DOHH2 (cell line): Measurements from ENCODE around the gene CREB1.
"Not testable (repeated sequence)": the region's sequence is repeated elsewhere in the genome, so short reads cannot be mapped to it uniquely, and the experiment has no call there.

Source experiments
- H3F3A ChIP-seq: fragments of 200-600 bp; sonication (generic), shearing (Covaris generic); 2 replicates; pipeline ENCODE4 v1.6.0; 2016; ENCODE audit warnings: antibody characterized with exemption, mild to moderate bottlenecking; ENCODE audit not compliant: control insufficient read depth, insufficient read depth
- H3K27ac ChIP-seq: fragments of 200-600 bp; sonication (generic); 2 replicates; pipeline ENCODE4 v1.5.1; 2014; ENCODE audit warnings: low read depth, mild to moderate bottlenecking, low read length, moderate library complexity
- H3K27me3 ChIP-seq: fragments of 200-600 bp; sonication (generic); 2 replicates; pipeline ENCODE4 v1.6.1; 2014; ENCODE audit warnings: mild to moderate bottlenecking, low read length, mixed read lengths; ENCODE audit not compliant: control insufficient read depth
- H3K36me3 ChIP-seq: fragments of 200-600 bp; sonication (generic); 2 replicates; pipeline ENCODE4 v1.6.1; 2014; ENCODE audit warnings: mild to moderate bottlenecking, low read length, moderate library complexity, mixed read lengths; ENCODE audit not compliant: control insufficient read depth
- H3K4me1 ChIP-seq: fragments of 200-600 bp; sonication (generic); 2 replicates; pipeline ENCODE4 v1.6.1; 2014; ENCODE audit warnings: mild to moderate bottlenecking, low read length, mixed read lengths; ENCODE audit not compliant: control insufficient read depth
- H3K4me2 ChIP-seq: fragments of 200-600 bp; sonication (generic); 2 replicates; pipeline ENCODE4 v1.6.0; 2014; ENCODE audit warnings: mild to moderate bottlenecking, low read length, moderate library complexity
- H3K4me3 ChIP-seq: fragments of 200-600 bp; sonication (generic); 2 replicates; pipeline ENCODE4 v1.5.1; 2014; ENCODE audit warnings: mild to moderate bottlenecking, low read length, mixed read lengths
- H3K79me2 ChIP-seq: fragments of 200-600 bp; sonication (generic); 2 replicates; pipeline ENCODE4 v1.6.1; 2014; ENCODE audit warnings: mild to moderate bottlenecking, low read length, mixed read lengths; ENCODE audit not compliant: control insufficient read depth
- H3K9me2 ChIP-seq: fragments of 200-600 bp; sonication (generic); replicated peaks from 2 replicates; pipeline ENCODE4 v1.6.1; 2014; ENCODE audit warnings: mild to moderate bottlenecking, low read length, mixed read lengths; ENCODE audit not compliant: control insufficient read depth
- H3K9me3 ChIP-seq: fragments of 200-600 bp; sonication (generic); 2 replicates; pipeline ENCODE4 v1.6.1; 2014; ENCODE audit warnings: antibody characterized with exemption, low read length, mixed read lengths; ENCODE audit not compliant: control insufficient read depth, insufficient read depth
- H4K20me1 ChIP-seq: fragments of 200-600 bp; sonication (generic); 2 replicates; pipeline ENCODE4 v1.6.0; 2014; ENCODE audit warnings: low read depth, mild to moderate bottlenecking, antibody characterized with exemption, low read length, moderate library complexity; ENCODE audit not compliant: control insufficient read depth, insufficient read depth
- EZH2phosphoT487 ChIP-seq: fragments of 200-600 bp; sonication (generic); IDR thresholded peaks from 2 replicates; pipeline ENCODE4 v1.6.1; 2017; ENCODE audit warnings: borderline replicate concordance, mild to moderate bottlenecking, antibody characterized with exemption, low read length, moderate library complexity, mixed read lengths
- TF ChIP-seq, protein P1 (sequence below): fragments of 200-600 bp; sonication (generic); IDR thresholded peaks from one replicate; pipeline ENCODE4 v1.5.1; 2014; ENCODE audit warnings: antibody characterized with exemption, mild to moderate bottlenecking, low read depth, low read length; ENCODE audit not compliant: poor library complexity, severe bottlenecking

Gene CREB1

DNA sequence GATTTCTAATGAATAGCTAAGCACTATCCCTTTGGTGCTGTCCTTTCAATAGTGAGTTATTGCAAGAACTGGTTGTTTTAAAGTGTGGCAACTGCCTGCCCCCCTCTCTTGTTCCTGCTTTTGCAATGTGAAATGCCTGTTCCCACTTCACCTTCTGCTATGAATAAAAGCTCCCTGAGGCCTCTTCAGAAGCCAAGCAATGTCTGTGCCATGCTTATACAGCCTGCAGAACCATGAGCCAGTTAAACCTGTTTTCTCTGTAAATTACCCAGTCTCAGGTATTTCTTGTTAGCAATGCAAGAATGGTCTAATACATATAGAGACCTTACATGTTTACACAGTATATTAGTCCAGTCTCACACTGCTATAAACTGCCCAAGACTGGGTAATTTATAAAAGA, 110.4 kb downstream of the CREB1 start:
- Histone ChIP-seq H4K20me1 (no peaks in the 10 kb centered on the region), H3K27me3 (no peaks in the 10 kb centered on the region), H3K4me3 (no peak overlapping the region), H3F3A (no peaks in the 10 kb centered on the region), H3K9me2 (no peaks in the 10 kb centered on the region), H3K79me2 (no peaks in the 10 kb centered on the region), H3K9me3 (peaks cover 17% of the 10 kb centered on the region), H3K36me3 (no peaks in the 10 kb centered on the region), H3K4me1 (peaks cover 17% of the 10 kb centered on the region), H3K4me2 (no peak overlapping the region), H3K27ac (no peak overlapping the region)
- TF ChIP-seq, protein P1, sequence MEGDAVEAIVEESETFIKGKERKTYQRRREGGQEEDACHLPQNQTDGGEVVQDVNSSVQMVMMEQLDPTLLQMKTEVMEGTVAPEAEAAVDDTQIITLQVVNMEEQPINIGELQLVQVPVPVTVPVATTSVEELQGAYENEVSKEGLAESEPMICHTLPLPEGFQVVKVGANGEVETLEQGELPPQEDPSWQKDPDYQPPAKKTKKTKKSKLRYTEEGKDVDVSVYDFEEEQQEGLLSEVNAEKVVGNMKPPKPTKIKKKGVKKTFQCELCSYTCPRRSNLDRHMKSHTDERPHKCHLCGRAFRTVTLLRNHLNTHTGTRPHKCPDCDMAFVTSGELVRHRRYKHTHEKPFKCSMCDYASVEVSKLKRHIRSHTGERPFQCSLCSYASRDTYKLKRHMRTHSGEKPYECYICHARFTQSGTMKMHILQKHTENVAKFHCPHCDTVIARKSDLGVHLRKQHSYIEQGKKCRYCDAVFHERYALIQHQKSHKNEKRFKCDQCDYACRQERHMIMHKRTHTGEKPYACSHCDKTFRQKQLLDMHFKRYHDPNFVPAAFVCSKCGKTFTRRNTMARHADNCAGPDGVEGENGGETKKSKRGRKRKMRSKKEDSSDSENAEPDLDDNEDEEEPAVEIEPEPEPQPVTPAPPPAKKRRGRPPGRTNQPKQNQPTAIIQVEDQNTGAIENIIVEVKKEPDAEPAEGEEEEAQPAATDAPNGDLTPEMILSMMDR: no peak
- no peak for TF ChIP-seq EZH2phosphoT487

DNA sequence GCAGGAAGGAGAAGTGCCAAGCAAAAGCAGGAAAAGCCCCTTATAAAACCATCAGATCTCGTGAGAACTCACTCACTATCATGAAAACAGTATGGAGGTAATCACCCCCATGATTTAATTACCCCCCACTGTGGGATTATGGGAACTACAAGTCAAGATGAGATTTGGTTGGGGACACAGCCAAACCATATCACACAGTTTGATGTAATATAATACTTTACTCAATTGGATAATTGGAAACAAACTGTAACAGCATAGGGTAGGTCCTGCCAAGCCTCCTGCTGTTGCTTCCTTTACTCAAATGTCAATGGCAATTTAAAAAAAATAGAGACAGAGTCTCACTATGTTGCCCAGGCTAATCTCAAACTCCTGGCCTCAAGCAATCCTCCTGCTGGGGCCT, 110.9 kb downstream of the CREB1 start:
- Histone ChIP-seq H3K79me2 (no peaks in the 10 kb centered on the region), H3K4me1 (peaks cover 16% of the 10 kb centered on the region), H3K9me2 (no peaks in the 10 kb centered on the region), H3F3A (no peaks in the 10 kb centered on the region), H4K20me1 (no peaks in the 10 kb centered on the region), H3K27me3 (no peaks in the 10 kb centered on the region), H3K4me2 (no peak overlapping the region), H3K9me3 (peaks cover 17% of the 10 kb centered on the region), H3K27ac (no peak overlapping the region), H3K4me3 (no peak overlapping the region), H3K36me3 (no peaks in the 10 kb centered on the region)
- TF ChIP-seq, protein P1: no peak
- TF ChIP-seq EZH2phosphoT487: no peak

DNA sequence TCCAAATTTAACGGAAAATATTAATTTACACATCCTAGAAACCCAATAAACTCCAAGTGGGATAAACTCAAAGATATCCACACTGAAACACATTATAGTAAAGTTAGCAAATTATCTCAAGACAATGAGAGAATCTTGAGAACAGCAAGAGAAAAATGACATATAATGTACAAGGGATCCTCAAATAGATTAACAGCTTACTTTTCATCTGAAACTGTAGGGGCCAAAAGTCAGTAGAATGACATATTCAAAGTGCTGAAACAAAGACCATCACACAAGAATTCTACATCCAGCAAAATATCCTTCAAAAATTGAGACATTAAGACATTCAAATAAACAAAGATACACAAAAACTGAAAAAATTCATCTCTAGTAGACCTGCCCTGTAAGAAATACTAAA, 114.1 kb downstream of the CREB1 start:
- Histone ChIP-seq H3K79me2 (no peaks in the 10 kb centered on the region), H3K36me3 (no peaks in the 10 kb centered on the region), H4K20me1 (no peaks in the 10 kb centered on the region), H3K9me3 (peaks cover 17% of the 10 kb centered on the region), H3K27me3 (no peaks in the 10 kb centered on the region), H3K27ac (no peak overlapping the region), H3K4me2 (no peak overlapping the region), H3K9me2 (no peaks in the 10 kb centered on the region), H3K4me3 (no peak overlapping the region), H3K4me1 (no peaks in the 10 kb centered on the region), H3F3A (peaks cover 4% of the 10 kb centered on the region)
- TF ChIP-seq, protein P1: no peak
- no peak for TF ChIP-seq EZH2phosphoT487

DNA sequence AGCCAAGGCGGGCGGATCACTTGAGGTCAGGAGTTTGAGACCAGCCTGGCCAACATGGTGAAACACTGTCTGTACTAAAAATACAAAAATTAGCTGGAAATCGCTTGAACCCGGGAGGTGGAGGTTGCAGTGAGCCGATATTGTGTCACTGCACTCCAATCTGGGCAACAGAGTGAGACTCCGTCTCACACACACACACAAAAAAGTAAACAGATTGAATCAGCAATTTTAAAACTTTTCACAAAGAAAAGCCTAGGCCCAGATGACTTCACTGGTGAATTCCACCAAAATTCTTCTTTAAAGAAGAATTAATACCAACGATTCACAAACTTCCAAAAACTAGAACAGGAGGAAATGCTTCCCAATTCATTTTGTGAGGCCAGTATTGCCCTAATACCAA, 116.8 kb downstream of the CREB1 start:
- not testable (repeated sequence) for H3K9me2 ChIP-seq, H3K9me3 ChIP-seq, H3K36me3 ChIP-seq, H3F3A ChIP-seq, H4K20me1 ChIP-seq, H3K27me3 ChIP-seq, H3K79me2 ChIP-seq, H3K4me3 ChIP-seq, H3K4me2 ChIP-seq, H3K27ac ChIP-seq, H3K4me1 ChIP-seq
